ENCODE results near the gene SLAMF8.

- TF ChIP-seq POLR2A (IDR thresholded peaks at IDR 0.05) (no peak), CTCF (IDR thresholded peaks at IDR 0.05) (no peak)
Observed at GRCh38 chr1:159828581-159829272, 2.1 kb downstream of the SLAMF8 start.

All from upper lobe of left lung (tissue), 4 donors.